Peyer's patch (tissue), 4 donors: ENCODE measurements around the gene DNAJC30. TPM values are rescaled to one million over a fixed set of nuclear protein-coding genes. Genes with fewer than 3 reads are reported as not detected.

Source experiments
- DNase-seq, 3 donors: peaks; one replicate each; pipeline ENCODE4 v3.0.0-alpha.2; 2017 to 2019
- H3K27ac ChIP-seq, 4 donors: fragments of 200-600 bp; sonication (generic); one replicate each; pipeline ENCODE4 v1.5.1; 2016 to 2019
- H3K27me3 ChIP-seq, 2 donors: fragments of 200-600 bp; sonication (generic); one replicate each; pipeline ENCODE4 v1.5.1; 2019
- H3K36me3 ChIP-seq, 3 donors: fragments of 200-600 bp; sonication (generic); one replicate each; pipeline ENCODE4 v1.5.1; 2016 to 2019
- H3K4me1 ChIP-seq, 4 donors: fragments of 200-600 bp; sonication (generic); one replicate each; pipeline ENCODE4 v1.5.1; 2016 to 2019
- H3K4me3 ChIP-seq, 4 donors: fragments of 200-600 bp; sonication (generic); 1 replicate in 3 of 4; 2 replicates in 1 of 4; pipeline ENCODE4 v1.5.1; 2016 to 2019; ENCODE audit warnings: mild to moderate bottlenecking in 1 of 4
- H3K9me3 ChIP-seq, 4 donors: fragments of 200-600 bp; sonication (generic); one replicate each; pipeline ENCODE4 v1.5.1; 2016 to 2019; ENCODE audit warnings: mild to moderate bottlenecking in 1 of 4
- POLR2A ChIP-seq, 2 donors: fragments of 450-650 bp; IDR thresholded peaks; one replicate each; pipeline ENCODE4 v1.5.1; 2017; ENCODE audit warnings: antibody characterized with exemption in 2 of 2, mild to moderate bottlenecking in 2 of 2, moderate library complexity in 2 of 2
- total RNA-seq, 4 donors: library from RNA; depleted of rRNA; stranded (reverse); fragments of >200 nt; gene quantifications; one replicate each; pipeline ENCODE4 v1.1.0, GENCODE V29; 2016
- TF ChIP-seq, protein P1 (sequence below), 6 experiments: fragments of 450-650 bp in 4 of 6; fragments of 200-600 bp in 2 of 6; sonication (generic) in 1 of 6; IDR thresholded peaks; one replicate each; pipeline ENCODE4 v1.5.1; 2017 to 2019; ENCODE audit warnings: antibody characterized with exemption in 6 of 6, mild to moderate bottlenecking in 3 of 6, moderate library complexity in 1 of 6

The DNAJC30 gene
- total RNA-seq, 4 donors from 2014 or later = 1.7 to 8.1 (median 5.6) TPM

GRCh38 chr7:73669858-73670385 lies 13.3 kb downstream of the DNAJC30 start:
- no peaks in the 10 kb centered on the region for H3K36me3 ChIP-seq
- DNase-seq = no peak
- no peak for TF ChIP-seq POLR2A (IDR thresholded peaks at IDR 0.05)
- TF ChIP-seq, protein P1, sequence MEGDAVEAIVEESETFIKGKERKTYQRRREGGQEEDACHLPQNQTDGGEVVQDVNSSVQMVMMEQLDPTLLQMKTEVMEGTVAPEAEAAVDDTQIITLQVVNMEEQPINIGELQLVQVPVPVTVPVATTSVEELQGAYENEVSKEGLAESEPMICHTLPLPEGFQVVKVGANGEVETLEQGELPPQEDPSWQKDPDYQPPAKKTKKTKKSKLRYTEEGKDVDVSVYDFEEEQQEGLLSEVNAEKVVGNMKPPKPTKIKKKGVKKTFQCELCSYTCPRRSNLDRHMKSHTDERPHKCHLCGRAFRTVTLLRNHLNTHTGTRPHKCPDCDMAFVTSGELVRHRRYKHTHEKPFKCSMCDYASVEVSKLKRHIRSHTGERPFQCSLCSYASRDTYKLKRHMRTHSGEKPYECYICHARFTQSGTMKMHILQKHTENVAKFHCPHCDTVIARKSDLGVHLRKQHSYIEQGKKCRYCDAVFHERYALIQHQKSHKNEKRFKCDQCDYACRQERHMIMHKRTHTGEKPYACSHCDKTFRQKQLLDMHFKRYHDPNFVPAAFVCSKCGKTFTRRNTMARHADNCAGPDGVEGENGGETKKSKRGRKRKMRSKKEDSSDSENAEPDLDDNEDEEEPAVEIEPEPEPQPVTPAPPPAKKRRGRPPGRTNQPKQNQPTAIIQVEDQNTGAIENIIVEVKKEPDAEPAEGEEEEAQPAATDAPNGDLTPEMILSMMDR (IDR thresholded peaks at IDR 0.05) = no peak
- no peaks in the 10 kb centered on the region for H3K9me3 ChIP-seq
- H3K27me3 ChIP-seq = no peaks in the 10 kb centered on the region
- no peak overlapping the region for H3K4me3 ChIP-seq
- peaks cover 0 to 19% (median 5%) of the 10 kb centered on the region in 4 donors for H3K4me1 ChIP-seq
- H3K27ac ChIP-seq = no peak overlapping the region

DNA sequence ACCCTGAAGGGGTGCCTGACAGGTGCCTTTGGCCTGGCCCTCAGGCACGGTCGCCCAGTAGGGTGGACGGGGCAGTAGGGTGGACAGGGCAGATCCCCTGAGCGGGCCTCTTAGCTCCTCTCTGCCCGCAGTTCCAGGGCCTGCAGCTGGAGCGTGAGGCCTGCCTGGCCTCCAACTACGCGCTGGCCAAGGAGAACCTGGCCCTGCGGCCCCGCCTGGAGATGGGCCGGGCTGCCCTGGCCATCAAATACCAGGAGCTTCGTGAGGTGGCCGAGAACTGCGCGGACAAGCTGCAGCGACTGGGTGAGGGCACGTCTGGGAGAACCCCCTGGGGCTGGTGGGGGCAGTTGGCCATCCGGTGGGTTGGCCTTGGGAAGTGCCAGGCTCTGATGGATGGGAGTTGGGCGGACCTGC lies 14.0 kb downstream of the DNAJC30 start:
- H3K9me3 ChIP-seq = no peaks in the 10 kb centered on the region
- H3K27ac ChIP-seq = no peak overlapping the region
- no peak overlapping the region for H3K4me3 ChIP-seq
- no peaks in the 10 kb centered on the region for H3K27me3 ChIP-seq
- H3K36me3 ChIP-seq = no peaks in the 10 kb centered on the region
- no peak for DNase-seq
- peaks cover 0 to 19% (median 5%) of the 10 kb centered on the region in 4 donors for H3K4me1 ChIP-seq
- TF ChIP-seq POLR2A (IDR thresholded peaks at IDR 0.05) = no peak
- TF ChIP-seq, protein P1 (IDR thresholded peaks at IDR 0.05) = no peak

GRCh38 chr7:73668886-73669230 lies 14.4 kb downstream of the DNAJC30 start:
- Histone ChIP-seq H3K36me3 (no peaks in the 10 kb centered on the region), H3K27ac (no peak overlapping the region), H3K27me3 (no peaks in the 10 kb centered on the region), H3K4me3 (peak overlapping the region in 2 of 4 donors; percentile 63 to 93), H3K9me3 (no peaks in the 10 kb centered on the region), H3K4me1 (peaks cover 0 to 19% (median 5%) of the 10 kb centered on the region in 4 donors)
- no peak for DNase-seq
- TF ChIP-seq, protein P1 (IDR thresholded peaks at IDR 0.05) = no peak
- no peak for TF ChIP-seq POLR2A (IDR thresholded peaks at IDR 0.05)

- H3K9me3 ChIP-seq = no peaks in the 10 kb centered on the region
- H3K36me3 ChIP-seq = no peaks in the 10 kb centered on the region
- no peak for DNase-seq
- H3K27me3 ChIP-seq = no peaks in the 10 kb centered on the region
- peak overlapping the region in 2 of 4 donors; percentile 31 to 62 for H3K27ac ChIP-seq
- H3K4me1 ChIP-seq = peaks cover 0 to 19% (median 5%) of the 10 kb centered on the region in 4 donors
- H3K4me3 ChIP-seq = peak overlapping the region; percentile 40 to 93 (median 65)
- TF ChIP-seq, protein P1 (IDR thresholded peaks at IDR 0.05) = no peak
- no peak for TF ChIP-seq POLR2A (IDR thresholded peaks at IDR 0.05)
These were observed 15.0 kb downstream of the DNAJC30 start for GRCh38 chr7:73668103-73668885.

DNA sequence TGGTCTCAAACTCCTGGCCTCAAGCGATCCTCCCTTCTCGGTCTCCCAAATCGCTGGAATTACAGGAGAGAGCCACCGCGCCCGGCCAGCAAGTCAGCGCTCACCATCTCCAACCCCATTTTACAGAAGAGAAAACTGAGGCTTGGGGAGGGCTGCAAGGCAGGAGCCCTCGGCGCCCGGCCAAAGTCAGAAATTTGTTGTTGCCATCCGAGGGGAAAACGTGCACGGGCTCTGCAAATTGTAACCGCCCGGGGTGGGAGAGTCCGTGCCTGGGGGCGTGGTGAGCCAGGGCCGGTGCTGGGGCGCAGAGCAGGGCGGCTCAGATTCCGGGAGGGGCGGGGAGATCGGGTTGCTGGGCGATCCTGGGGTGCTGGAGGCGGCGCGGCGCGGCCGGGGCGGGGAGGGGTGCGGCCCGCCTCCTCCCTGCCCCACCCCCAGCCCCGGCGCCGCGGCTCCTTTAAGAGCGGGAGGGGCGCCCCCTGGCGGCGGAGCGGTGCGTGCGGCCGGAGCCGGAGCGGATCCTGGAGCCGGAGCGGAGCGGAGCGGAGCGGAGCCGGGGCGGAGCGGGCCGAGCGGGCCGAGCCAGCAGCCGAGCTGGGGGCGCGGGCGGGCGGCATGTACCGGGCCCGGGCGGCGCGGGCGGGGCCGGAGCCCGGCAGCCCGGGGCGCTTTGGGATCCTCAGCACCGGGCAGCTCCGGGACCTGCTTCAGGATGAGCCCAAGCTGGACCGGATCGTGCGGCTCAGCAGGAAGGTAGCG lies 15.7 kb downstream of the DNAJC30 start, which contains the start of gene VPS37D:
Gene VPS37D (plus strand): TSS at position 488 of the 759 bp plus-strand sequence. CDS start 128 bp downstream, at position 616.
- no peaks in the 10 kb centered on the region for H3K27me3 ChIP-seq
- TF ChIP-seq POLR2A (IDR thresholded peaks at IDR 0.05) = peak in 1 of 2 donors; percentile 11
- TF ChIP-seq, protein P1 (IDR thresholded peaks at IDR 0.05) = peak; percentile 79 to 99 (median 93)
- H3K4me3 ChIP-seq = peak within 1 kb of the TSS; percentile 40 to 93 (median 65)
- DNase-seq = peak; percentile 92 to 96 (median 96)
- H3K4me1 ChIP-seq = peaks cover 0 to 19% (median 5%) of the 10 kb centered on the region in 4 donors
- peak within 1 kb of the TSS in 2 of 4 donors; percentile 31 to 62 for H3K27ac ChIP-seq
- H3K9me3 ChIP-seq = no peaks in the 10 kb centered on the region
- H3K36me3 ChIP-seq = no peaks in the 10 kb centered on the region
